Naive B cell (primary cell): ENCODE measurements around the gene ABLIM1. TPM values are rescaled to one million over a fixed set of nuclear protein-coding genes. Genes with fewer than 3 reads are reported as not detected.

Source experiments
- ATAC-seq, 2 donors: fragments of 150-1000 bp; cut with Tn5 transposase; 2 replicates each; pipeline ENCODE4 v1.10.0; 2021; ENCODE audit warnings: low read depth in 2 of 2, mild to moderate bottlenecking in 2 of 2, moderate library complexity in 2 of 2
- DNase-seq: peaks from one replicate; pipeline ENCODE4 v3.0.0; 2022
- H3K27ac Mint-ChIP-seq, 6 donors: one replicate each; pipeline ENCODE4 v1.8.0; 2020 to 2022; ENCODE audit warnings: mild to moderate bottlenecking in 6 of 6, mixed read lengths in 6 of 6, moderate library complexity in 5 of 6, inconsistent platforms in 2 of 6
- H3K27me3 Mint-ChIP-seq, 3 donors: one replicate each; pipeline ENCODE4 v1.8.0; 2021 to 2022; ENCODE audit warnings: mixed read lengths in 3 of 3, mild to moderate bottlenecking in 1 of 3
- H3K36me3 Mint-ChIP-seq, 2 donors: one replicate each; pipeline ENCODE4 v1.8.0; 2020 to 2022; ENCODE audit warnings: mixed read lengths in 2 of 2, inconsistent platforms in 1 of 2, mild to moderate bottlenecking in 1 of 2
- H3K4me1 Mint-ChIP-seq, 3 donors: one replicate each; pipeline ENCODE4 v1.8.0; 2020 to 2022; ENCODE audit warnings: mixed read lengths in 3 of 3, inconsistent platforms in 1 of 3, mild to moderate bottlenecking in 1 of 3, moderate library complexity in 1 of 3
- H3K4me3 Mint-ChIP-seq, 8 donors: one replicate each; pipeline ENCODE4 v1.8.0; 2020 to 2022; ENCODE audit warnings: mild to moderate bottlenecking in 8 of 8, mixed read lengths in 8 of 8, moderate library complexity in 8 of 8, inconsistent platforms in 2 of 8
- H3K9me3 Mint-ChIP-seq, 7 donors: one replicate each; pipeline ENCODE4 v1.8.0; 2020 to 2022; ENCODE audit warnings: mixed read lengths in 7 of 7, mild to moderate bottlenecking in 5 of 7, inconsistent platforms in 2 of 7, moderate library complexity in 1 of 7
- polyA plus RNA-seq, 6 donors: library from polyadenylated mRNA; unstranded; fragments of 300-500 nt; fragmentation: Illumina TruSeq; gene quantifications; one replicate each; pipeline ENCODE4 v1.2.3, GENCODE V29; 2021; ENCODE audit warnings: low read depth in 6 of 6

The ABLIM1 gene
- polyA plus RNA-seq, 6 donors from 2014 or later, result 111 to 154 (median 143) TPM

- Mint-ChIP-seq H3K4me3 (no peak overlapping the region), H3K27me3 (peaks cover 0 to 4% (median 0%) of the 10 kb centered on the region in 3 donors), H3K36me3 (no peaks in the 10 kb centered on the region), H3K4me1 (no peaks in the 10 kb centered on the region), H3K9me3 (no peaks in the 10 kb centered on the region), H3K27ac (no peak overlapping the region)
- DNase-seq (no peak), ATAC-seq (no peak)
These were observed 92.0 kb downstream of the ABLIM1 start for GRCh38 chr10:114566064-114566463.

GRCh38 chr10:114565066-114565465 lies 93.0 kb downstream of the ABLIM1 start:
- peaks cover 0 to 4% (median 0%) of the 10 kb centered on the region in 3 donors for H3K27me3 Mint-ChIP-seq
- no peak for DNase-seq
- H3K27ac Mint-ChIP-seq, result no peak overlapping the region
- no peaks in the 10 kb centered on the region for H3K4me1 Mint-ChIP-seq
- no peaks in the 10 kb centered on the region for H3K36me3 Mint-ChIP-seq
- ATAC-seq, result no peak
- H3K4me3 Mint-ChIP-seq, result no peak overlapping the region
- no peaks in the 10 kb centered on the region for H3K9me3 Mint-ChIP-seq

DNA sequence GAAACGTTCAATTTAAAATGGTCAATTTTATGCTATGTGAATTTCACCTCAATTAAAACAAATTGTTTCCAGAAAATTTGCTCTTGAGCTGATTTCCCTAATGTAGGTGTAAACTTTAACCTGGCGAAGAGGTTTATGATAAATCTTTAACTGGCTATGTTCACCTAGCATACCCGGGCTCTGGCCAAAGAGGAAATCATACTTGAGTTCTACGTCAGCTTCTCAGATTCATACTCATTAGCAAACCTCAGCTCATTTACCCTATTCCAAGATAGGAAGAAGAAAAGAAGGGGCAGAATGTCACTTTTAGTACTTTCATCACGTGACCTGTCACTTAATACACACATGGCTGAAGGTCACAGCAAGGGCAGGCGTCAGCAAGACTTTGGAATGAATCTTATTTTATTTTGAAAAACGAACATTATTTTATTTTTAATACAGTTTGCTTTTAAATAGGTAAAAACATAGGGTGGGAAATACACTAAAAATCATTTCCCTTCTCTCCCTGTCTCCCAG lies 97.0 kb downstream of the ABLIM1 start:
- H3K27me3 Mint-ChIP-seq, result peaks cover 0 to 4% (median 0%) of the 10 kb centered on the region in 3 donors
- H3K9me3 Mint-ChIP-seq, result peaks cover 0 to 21% (median 9%) of the 10 kb centered on the region in 7 donors
- H3K36me3 Mint-ChIP-seq, result peaks cover 0 to 9% of the 10 kb centered on the region in 2 donors
- no peak overlapping the region for H3K4me3 Mint-ChIP-seq
- peaks cover 0 to 8% (median 0%) of the 10 kb centered on the region in 3 donors for H3K4me1 Mint-ChIP-seq
- DNase-seq, result no peak
- H3K27ac Mint-ChIP-seq, result no peak overlapping the region
- no peak for ATAC-seq

DNA sequence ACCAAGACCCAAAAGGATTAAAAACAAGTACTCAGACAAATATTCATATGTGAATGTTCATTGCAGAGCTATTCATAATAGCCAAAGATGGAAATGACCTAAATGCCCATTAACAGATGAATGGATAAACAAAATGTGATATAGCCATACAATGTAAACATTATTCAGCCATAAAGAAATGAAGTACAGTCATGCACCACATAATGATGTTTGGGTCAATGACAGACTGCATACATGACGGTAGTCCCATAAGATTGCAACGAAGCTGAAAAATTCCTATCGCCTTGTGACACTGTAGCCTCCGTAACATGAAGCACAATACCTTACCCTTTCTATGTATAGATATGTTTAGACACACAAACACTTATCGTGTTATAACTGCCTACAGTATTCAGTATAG lies 97.9 kb downstream of the ABLIM1 start:
- H3K27ac Mint-ChIP-seq, result no peak overlapping the region
- H3K9me3 Mint-ChIP-seq, result peaks cover 0 to 21% (median 9%) of the 10 kb centered on the region in 7 donors
- peaks cover 0 to 4% (median 0%) of the 10 kb centered on the region in 3 donors for H3K27me3 Mint-ChIP-seq
- DNase-seq (no peak), ATAC-seq (no peak)
- H3K36me3 Mint-ChIP-seq, result peaks cover 0 to 9% of the 10 kb centered on the region in 2 donors
- H3K4me1 Mint-ChIP-seq, result peaks cover 0 to 8% (median 0%) of the 10 kb centered on the region in 3 donors
- H3K4me3 Mint-ChIP-seq, result no peak overlapping the region

DNA sequence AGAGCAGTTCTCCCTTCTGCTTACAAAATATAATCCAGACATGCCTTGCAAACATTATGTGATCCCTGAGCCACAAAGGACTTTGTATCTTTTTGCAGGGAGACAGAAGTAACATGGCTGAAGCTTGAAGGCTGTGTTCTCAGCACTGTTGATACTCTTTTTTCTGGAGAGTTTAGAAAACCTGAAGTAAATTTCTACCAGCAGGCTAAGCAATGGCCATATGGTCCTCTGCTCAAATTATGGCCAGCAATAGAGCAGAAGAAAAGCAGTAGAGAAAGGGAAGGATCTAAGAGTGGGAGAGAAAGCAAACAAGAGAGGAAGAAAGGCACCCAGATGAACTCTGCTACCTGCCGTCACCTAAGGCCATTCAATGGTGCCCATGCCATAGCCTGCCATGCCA lies 98.4 kb downstream of the ABLIM1 start:
- Mint-ChIP-seq H3K27ac (no peak overlapping the region), H3K9me3 (peaks cover 0 to 21% (median 9%) of the 10 kb centered on the region in 7 donors), H3K36me3 (peaks cover 0 to 9% of the 10 kb centered on the region in 2 donors), H3K4me3 (no peak overlapping the region), H3K27me3 (peaks cover 0 to 4% (median 0%) of the 10 kb centered on the region in 3 donors), H3K4me1 (peaks cover 0 to 8% (median 0%) of the 10 kb centered on the region in 3 donors)
- DNase-seq (no peak), ATAC-seq (no peak)

- no peaks in the 10 kb centered on the region for H3K27me3 Mint-ChIP-seq
- ATAC-seq, result no peak
- DNase-seq, result no peak
- H3K4me3 Mint-ChIP-seq, result no peak overlapping the region
- H3K9me3 Mint-ChIP-seq, result peaks cover 0 to 21% (median 9%) of the 10 kb centered on the region in 7 donors
- H3K27ac Mint-ChIP-seq, result no peak overlapping the region
- peaks cover 0 to 8% (median 0%) of the 10 kb centered on the region in 3 donors for H3K4me1 Mint-ChIP-seq
- H3K36me3 Mint-ChIP-seq, result peaks cover 0 to 9% of the 10 kb centered on the region in 2 donors
These were observed 100.2 kb downstream of the ABLIM1 start for GRCh38 chr10:114557854-114558253.

DNA sequence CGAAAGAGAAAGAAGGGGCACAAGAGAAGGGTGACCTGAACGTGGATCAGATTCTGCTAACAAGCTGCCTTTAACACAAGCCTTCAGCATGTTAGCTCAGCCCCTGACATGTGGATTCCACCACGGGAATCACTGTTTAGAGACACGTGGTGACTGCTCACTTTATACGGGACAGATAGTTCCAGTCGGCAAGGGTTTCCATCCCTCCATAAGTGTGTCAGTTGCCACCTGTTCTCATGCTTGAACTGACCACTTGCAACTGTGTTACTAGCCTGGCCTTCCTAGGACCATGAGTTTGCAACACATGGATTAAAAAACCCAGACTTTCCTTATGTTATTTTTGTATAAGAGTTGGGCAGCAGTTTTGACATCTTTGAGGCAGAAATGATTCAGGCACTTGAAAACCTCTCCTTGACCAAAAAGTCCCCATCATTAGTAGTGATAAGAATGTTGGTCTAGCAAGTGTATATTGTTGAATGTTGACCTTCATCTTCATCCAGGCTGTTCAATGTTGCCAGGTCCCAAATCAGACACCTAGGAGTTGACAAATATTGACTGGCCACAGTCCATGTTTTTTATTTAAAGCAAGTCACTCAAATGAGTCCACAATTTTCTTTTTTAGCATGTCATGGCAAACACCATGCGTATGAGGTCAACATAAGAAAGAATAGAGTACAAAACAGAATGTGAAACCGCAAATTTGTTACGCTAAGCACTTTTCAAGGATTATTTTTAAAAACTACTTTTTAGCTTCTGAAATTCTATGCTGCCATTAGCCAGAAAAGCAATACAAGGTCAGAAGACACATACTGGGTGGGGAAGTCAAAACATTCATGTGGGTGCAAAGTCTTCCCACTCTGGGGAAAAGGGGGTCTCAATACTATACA lies 101.6 kb downstream of the ABLIM1 start:
- Mint-ChIP-seq H3K4me1 (peaks cover 0 to 8% (median 0%) of the 10 kb centered on the region in 3 donors), H3K27me3 (no peaks in the 10 kb centered on the region), H3K4me3 (no peak overlapping the region), H3K36me3 (peaks cover 0 to 9% of the 10 kb centered on the region in 2 donors), H3K9me3 (peaks cover 0 to 21% (median 9%) of the 10 kb centered on the region in 7 donors), H3K27ac (no peak overlapping the region)
- DNase-seq (no peak), ATAC-seq (no peak)

- no peak for ATAC-seq
- H3K4me1 Mint-ChIP-seq, result peaks cover 5 to 7% (median 5%) of the 10 kb centered on the region in 3 donors
- H3K4me3 Mint-ChIP-seq, result no peak overlapping the region
- no peaks in the 10 kb centered on the region for H3K27me3 Mint-ChIP-seq
- no peak for DNase-seq
- peaks cover 0 to 9% of the 10 kb centered on the region in 2 donors for H3K36me3 Mint-ChIP-seq
- H3K27ac Mint-ChIP-seq, result peak overlapping the region in 2 of 6 donors; percentile 37 to 73
- H3K9me3 Mint-ChIP-seq, result peaks cover 0 to 20% (median 9%) of the 10 kb centered on the region in 7 donors
These were observed 104.6 kb downstream of the ABLIM1 start for GRCh38 chr10:114553436-114553835.

DNA sequence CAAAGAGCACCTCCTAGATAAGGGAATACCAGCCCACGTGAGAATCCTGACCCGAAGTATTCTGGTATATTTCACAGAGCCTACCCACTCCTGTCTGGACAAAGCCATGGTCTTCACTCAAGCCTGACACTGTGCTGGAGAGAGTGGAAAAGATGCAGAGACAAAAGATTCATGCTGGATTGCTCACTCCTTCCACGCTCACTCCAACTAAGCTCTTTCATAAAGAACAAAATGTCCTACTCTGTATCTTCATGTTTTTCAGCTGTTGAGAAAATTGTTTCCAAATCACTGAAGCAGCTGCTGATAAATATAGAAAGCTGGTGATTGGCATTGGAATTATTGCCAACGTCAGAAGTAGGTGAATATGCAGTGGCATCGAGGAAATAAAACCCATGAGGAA lies 106.0 kb downstream of the ABLIM1 start:
- no peak overlapping the region for H3K27ac Mint-ChIP-seq
- peaks cover 14 to 16% (median 14%) of the 10 kb centered on the region in 3 donors for H3K4me1 Mint-ChIP-seq
- no peak overlapping the region for H3K4me3 Mint-ChIP-seq
- H3K9me3 Mint-ChIP-seq, result peaks cover 0 to 7% (median 0%) of the 10 kb centered on the region in 7 donors
- H3K27me3 Mint-ChIP-seq, result no peaks in the 10 kb centered on the region
- no peak for DNase-seq
- H3K36me3 Mint-ChIP-seq, result no peaks in the 10 kb centered on the region
- no peak for ATAC-seq

DNA sequence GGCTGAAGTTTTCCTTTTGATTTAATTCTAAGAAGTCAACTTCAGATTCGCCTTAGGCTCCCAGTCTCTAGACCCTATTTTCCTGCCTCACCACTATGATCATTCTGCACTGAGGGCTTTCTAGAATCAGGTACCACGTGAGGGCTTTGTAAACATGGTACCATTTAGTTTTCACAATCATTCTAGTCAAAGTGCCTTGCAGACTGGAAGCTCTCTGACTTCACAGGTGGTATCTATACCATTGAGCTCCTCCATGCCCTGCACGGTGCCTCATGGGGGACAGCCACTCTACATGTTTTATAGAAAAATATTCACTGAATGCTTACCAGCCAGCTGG lies 106.5 kb downstream of the ABLIM1 start:
- Mint-ChIP-seq H3K27ac (no peak overlapping the region), H3K9me3 (peaks cover 0 to 3% (median 0%) of the 10 kb centered on the region in 7 donors), H3K4me1 (peaks cover 14 to 17% (median 16%) of the 10 kb centered on the region in 3 donors), H3K27me3 (no peaks in the 10 kb centered on the region), H3K36me3 (no peaks in the 10 kb centered on the region), H3K4me3 (no peak overlapping the region)
- no peak for DNase-seq
- no peak for ATAC-seq

DNA sequence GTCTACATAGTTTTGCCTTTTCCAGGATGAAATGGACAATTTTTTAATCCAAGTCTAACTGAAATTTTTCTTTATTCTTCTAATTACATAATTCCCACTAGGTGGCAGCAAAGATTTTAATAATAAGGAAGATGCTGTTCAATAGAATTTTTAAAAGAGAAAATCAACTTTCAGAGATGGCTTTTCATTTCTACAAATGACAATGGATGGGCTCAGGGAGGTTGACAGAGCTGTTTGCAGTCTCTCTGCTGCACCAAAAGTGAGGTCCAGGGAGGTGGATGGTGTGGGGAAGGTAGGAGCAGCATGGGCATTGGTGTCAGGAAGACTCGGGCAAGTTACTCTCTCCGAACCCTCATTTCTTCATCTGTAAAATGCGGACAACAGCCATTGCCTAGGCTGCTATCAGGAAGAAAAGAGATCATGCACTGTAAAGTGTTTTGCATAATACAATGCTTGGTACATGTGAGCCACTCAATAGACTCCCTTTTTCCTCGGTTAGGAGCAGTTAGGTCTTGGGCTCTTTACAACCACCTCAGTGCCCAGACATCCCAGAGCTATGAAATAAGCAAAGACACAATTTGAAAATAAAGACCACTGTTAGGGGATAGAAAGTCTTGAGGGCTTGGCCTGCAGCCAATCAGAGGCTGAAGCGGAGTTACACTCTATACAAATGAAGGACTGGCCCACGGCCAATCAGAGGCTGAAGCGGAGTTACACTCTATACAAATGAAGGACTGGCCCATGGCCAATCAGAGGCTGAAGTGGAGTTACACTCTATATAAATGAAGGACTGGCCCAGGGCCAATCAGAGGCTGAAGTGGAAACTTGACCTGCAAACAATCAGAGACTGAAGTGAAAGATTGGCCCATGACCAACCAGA lies 107.1 kb downstream of the ABLIM1 start:
- peak overlapping the region in 2 of 6 donors; percentile 45 to 76 for H3K27ac Mint-ChIP-seq
- peaks cover 17 to 22% (median 19%) of the 10 kb centered on the region in 3 donors for H3K4me1 Mint-ChIP-seq
- no peak for DNase-seq
- H3K36me3 Mint-ChIP-seq, result no peaks in the 10 kb centered on the region
- no peaks in the 10 kb centered on the region for H3K27me3 Mint-ChIP-seq
- no peaks in the 10 kb centered on the region for H3K9me3 Mint-ChIP-seq
- no peak for ATAC-seq
- H3K4me3 Mint-ChIP-seq, result no peak overlapping the region

GRCh38 chr10:114548662-114549061 lies 109.4 kb downstream of the ABLIM1 start:
- DNase-seq, result no peak
- no peaks in the 10 kb centered on the region for H3K36me3 Mint-ChIP-seq

DNA sequence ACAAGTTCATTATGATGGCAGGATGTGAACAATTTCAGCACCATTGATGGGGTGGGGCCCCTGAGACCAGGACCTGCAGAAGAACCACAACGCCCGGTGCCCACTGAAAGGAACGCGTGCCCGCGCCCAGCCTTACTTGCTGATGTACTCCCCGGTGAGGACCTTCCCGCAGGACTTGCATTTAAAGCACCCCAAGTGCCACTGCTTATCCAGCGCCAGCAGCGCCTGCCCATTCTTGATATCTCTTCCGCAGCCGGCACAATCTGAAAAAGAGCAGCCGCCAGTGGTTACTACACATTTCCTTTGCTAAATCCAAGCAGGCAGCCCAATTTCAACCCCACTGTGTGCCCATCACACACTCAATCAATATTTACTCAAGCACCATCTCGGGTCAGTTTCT lies 110.6 kb downstream of the ABLIM1 start:
- DNase-seq (no peak), ATAC-seq (no peak)
- Mint-ChIP-seq H3K4me1 (peaks cover 38 to 56% (median 48%) of the 10 kb centered on the region in 3 donors), H3K9me3 (no peaks in the 10 kb centered on the region), H3K27me3 (no peaks in the 10 kb centered on the region), H3K27ac (no peak overlapping the region), H3K4me3 (peak overlapping the region; percentile 29 to 86 (median 68)), H3K36me3 (no peaks in the 10 kb centered on the region)

More at GRCh38 chr10:114548662-114549061, 109.4 kb downstream of the ABLIM1 start:
- no peak for ATAC-seq
- H3K9me3 Mint-ChIP-seq, result no peaks in the 10 kb centered on the region
- no peak overlapping the region for H3K4me3 Mint-ChIP-seq
- no peaks in the 10 kb centered on the region for H3K27me3 Mint-ChIP-seq
- H3K4me1 Mint-ChIP-seq, result peaks cover 34 to 46% (median 43%) of the 10 kb centered on the region in 3 donors
- H3K27ac Mint-ChIP-seq, result no peak overlapping the region
